Breast epithelium (tissue), 3 donors: ENCODE measurements around the gene CEP43.

ENCODE experiments used
- POLR2A ChIP-seq: fragments of 450-650 bp; IDR thresholded peaks from one replicate; pipeline ENCODE4 v1.6.1; 2016; ENCODE audit warnings: antibody characterized with exemption, mild to moderate bottlenecking, moderate library complexity
- POLR2AphosphoS5 ChIP-seq, 3 donors: sonication (generic); formaldehyde crosslinking; IDR thresholded peaks; one replicate each; pipeline ENCODE4 v1.6.1; 2017; ENCODE audit warnings: antibody characterized with exemption in 3 of 3
- TF ChIP-seq, protein P1 (sequence below), 3 donors: fragments of 450-650 bp; IDR thresholded peaks; one replicate each; pipeline ENCODE4 v1.5.1; 2016 to 2017; ENCODE audit warnings: antibody characterized with exemption in 3 of 3, mild to moderate bottlenecking in 3 of 3, moderate library complexity in 3 of 3

DNA sequence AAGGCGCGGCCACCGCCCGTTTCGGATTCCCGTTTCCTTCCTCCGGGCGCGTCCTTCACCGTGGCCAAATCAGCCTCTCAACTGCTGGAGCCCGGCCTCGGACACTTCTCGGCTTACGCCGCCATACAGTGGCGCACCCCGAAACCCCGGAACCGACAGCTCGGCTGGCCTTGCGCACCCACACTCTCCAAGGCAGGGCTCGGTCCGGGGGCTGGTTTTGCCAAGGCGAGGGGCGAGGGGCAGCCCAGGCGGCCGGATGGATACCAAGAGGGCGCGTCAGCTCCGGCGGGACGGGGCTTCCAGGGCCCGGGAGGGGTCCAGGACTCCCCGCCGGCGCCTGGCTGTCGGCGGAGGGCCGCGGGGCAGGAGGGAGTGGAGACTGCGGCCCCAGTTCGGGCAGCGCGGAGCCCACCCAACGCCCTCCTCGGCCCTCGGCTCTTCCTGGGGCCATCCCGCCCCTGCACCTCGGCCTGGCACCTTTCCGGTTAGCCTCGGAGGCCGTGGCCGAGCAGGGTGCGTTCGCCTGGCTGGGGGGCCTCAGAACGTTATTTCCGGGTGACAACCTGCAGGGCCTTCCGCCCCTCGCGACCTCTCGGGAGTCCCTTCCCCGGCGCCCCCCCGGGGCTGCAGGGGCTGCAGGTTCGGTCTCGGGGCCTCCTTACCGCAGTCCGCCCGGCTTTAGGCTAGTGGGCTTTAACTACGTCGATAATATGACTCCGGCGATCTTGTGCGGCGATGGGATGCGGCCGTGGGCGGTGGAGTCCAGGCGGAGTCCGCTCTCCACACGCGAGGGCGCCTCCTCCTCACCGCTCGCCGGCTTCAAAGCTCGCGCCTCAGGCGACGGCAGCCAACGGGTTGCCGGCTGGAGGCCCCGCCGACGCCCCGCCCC, 697 bp upstream of the CEP43 start:
- TF ChIP-seq, protein P1, sequence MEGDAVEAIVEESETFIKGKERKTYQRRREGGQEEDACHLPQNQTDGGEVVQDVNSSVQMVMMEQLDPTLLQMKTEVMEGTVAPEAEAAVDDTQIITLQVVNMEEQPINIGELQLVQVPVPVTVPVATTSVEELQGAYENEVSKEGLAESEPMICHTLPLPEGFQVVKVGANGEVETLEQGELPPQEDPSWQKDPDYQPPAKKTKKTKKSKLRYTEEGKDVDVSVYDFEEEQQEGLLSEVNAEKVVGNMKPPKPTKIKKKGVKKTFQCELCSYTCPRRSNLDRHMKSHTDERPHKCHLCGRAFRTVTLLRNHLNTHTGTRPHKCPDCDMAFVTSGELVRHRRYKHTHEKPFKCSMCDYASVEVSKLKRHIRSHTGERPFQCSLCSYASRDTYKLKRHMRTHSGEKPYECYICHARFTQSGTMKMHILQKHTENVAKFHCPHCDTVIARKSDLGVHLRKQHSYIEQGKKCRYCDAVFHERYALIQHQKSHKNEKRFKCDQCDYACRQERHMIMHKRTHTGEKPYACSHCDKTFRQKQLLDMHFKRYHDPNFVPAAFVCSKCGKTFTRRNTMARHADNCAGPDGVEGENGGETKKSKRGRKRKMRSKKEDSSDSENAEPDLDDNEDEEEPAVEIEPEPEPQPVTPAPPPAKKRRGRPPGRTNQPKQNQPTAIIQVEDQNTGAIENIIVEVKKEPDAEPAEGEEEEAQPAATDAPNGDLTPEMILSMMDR (IDR thresholded peaks at IDR 0.05) = no peak
- no peak for TF ChIP-seq POLR2A
- no peak for TF ChIP-seq POLR2AphosphoS5 (IDR thresholded peaks at IDR 0.05)
